ENCODE data around the gene ST7L. TPM values are rescaled to one million over a fixed set of nuclear protein-coding genes. Genes with fewer than 3 reads are reported as not detected.

Gene ST7L
- total RNA-seq, 1 experiment from 2014 or later, result 17.5 TPM

DNA sequence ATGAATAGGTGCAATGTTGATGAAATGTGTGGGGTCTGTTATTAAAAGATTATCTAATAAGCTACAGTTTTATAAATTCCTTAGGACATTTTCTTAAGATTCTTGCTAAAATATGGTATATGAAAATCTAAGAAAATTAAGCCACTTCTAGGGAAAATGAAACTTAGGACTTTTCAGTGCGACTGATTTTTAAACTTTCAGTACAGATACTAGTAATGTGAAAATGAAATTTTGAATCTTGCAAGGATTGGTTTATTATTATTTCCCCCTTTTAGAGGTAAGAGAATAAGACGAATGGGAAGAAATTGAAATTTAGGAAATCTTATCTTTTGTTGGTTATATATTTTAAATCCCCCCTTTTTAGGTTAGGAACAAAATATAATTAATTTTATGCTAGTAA is 17.1 kb upstream of the ST7L start:
- ATAC-seq, result no peak
- Histone ChIP-seq H3K9ac (ENCODE audit: low read length) (no peak overlapping the region), H3K4me2 (ENCODE audit: low read length) (peak overlapping the region; percentile 42; the same call in 1 of the 2 replicates), H3K36me3 (ENCODE audit: low read depth, low read length) (peaks cover 9% of the 10 kb centered on the region; the same call in 1 of the 2 replicates), H3K9me2 (replicated peaks; ENCODE audit: low read length) (no peaks in the 10 kb centered on the region), H4K20me1 (ENCODE audit: low read length) (peaks cover 65% of the 10 kb centered on the region), H3K4me3 (ENCODE audit: low read length) (no peak overlapping the region), H3K27ac (ENCODE audit: low read length) (no peak overlapping the region), H3K4me1 (ENCODE audit: insufficient read depth, low read length) (peaks cover 28% of the 10 kb centered on the region), H3K27me3 (ENCODE audit: low read length) (no peaks in the 10 kb centered on the region), H3F3A (ENCODE audit: low read length, unreplicated experiment) (peaks cover 8% of the 10 kb centered on the region), H3K9me3 (ENCODE audit: low read length) (no peaks in the 10 kb centered on the region), H2AFZ (ENCODE audit: low read length) (no peak overlapping the region), H3K79me2 (ENCODE audit: low read length) (peaks cover 85% of the 10 kb centered on the region)
- TF ChIP-seq, protein P1, sequence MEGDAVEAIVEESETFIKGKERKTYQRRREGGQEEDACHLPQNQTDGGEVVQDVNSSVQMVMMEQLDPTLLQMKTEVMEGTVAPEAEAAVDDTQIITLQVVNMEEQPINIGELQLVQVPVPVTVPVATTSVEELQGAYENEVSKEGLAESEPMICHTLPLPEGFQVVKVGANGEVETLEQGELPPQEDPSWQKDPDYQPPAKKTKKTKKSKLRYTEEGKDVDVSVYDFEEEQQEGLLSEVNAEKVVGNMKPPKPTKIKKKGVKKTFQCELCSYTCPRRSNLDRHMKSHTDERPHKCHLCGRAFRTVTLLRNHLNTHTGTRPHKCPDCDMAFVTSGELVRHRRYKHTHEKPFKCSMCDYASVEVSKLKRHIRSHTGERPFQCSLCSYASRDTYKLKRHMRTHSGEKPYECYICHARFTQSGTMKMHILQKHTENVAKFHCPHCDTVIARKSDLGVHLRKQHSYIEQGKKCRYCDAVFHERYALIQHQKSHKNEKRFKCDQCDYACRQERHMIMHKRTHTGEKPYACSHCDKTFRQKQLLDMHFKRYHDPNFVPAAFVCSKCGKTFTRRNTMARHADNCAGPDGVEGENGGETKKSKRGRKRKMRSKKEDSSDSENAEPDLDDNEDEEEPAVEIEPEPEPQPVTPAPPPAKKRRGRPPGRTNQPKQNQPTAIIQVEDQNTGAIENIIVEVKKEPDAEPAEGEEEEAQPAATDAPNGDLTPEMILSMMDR (conservative IDR thresholded peaks at IDR 0.05; ENCODE audit: low read depth, low read length), result no peak
- TF ChIP-seq EZH2phosphoT487 (IDR thresholded peaks at IDR 0.05; ENCODE audit: borderline replicate concordance, low read length) (no peak), EZH2 (IDR thresholded peaks at IDR 0.05; ENCODE audit: low read length, unreplicated experiment) (no peak)
- ChIA-PET POLR2A (ENCODE audit: unreplicated experiment) (no interaction called here), CTCF (no interaction called here)
- intact Hi-C loops (cut with micrococcal nuclease), result loop anchor here (5.0 kb wide), 1 partner anchor 36 kb away; the partner anchor contains the start of gene MOV10
- BruUV-seq (replicated peaks), result no TSS peak
- DNase-seq, result no peak

DNA sequence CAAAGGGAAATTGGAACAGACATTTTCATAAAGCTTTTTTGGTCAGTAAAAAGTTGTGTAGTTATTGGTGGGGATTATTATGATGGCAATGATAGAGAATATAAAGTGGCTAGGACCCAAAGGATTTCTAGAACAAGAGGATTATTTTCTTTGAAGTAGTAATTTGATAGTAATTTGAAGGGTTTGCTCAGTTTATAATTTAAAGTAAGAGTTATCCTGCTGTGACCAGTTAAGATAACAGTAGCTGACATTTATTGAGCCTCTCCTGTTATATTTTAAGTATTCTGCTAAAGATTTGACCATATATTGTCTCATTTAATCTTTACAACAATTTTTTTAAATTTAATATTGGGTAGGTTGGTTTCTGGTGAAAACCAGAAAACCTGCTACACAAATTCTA is 15.4 kb upstream of the ST7L start:
- Histone ChIP-seq H3K27ac (ENCODE audit: low read length) (no peak overlapping the region), H3K79me2 (ENCODE audit: low read length) (peaks cover 98% of the 10 kb centered on the region), H3K4me1 (ENCODE audit: insufficient read depth, low read length) (peaks cover 28% of the 10 kb centered on the region), H3K9me2 (replicated peaks; ENCODE audit: low read length) (no peaks in the 10 kb centered on the region), H3K9ac (ENCODE audit: low read length) (no peak overlapping the region), H3K9me3 (ENCODE audit: low read length) (no peaks in the 10 kb centered on the region), H3K36me3 (ENCODE audit: low read depth, low read length) (peaks cover 11% of the 10 kb centered on the region; the same call in 1 of the 2 replicates), H2AFZ (ENCODE audit: low read length) (no peak overlapping the region), H3K4me3 (ENCODE audit: low read length) (no peak overlapping the region), H3K4me2 (ENCODE audit: low read length) (no peak overlapping the region), H4K20me1 (ENCODE audit: low read length) (peaks cover 75% of the 10 kb centered on the region), H3K27me3 (ENCODE audit: low read length) (no peaks in the 10 kb centered on the region), H3F3A (ENCODE audit: low read length, unreplicated experiment) (peaks cover 8% of the 10 kb centered on the region)
- POLR2A ChIA-PET (ENCODE audit: unreplicated experiment), result interaction anchor here (0.7 kb wide), 1 partner anchor 1537 kb away, joined by 7 read pairs; no protein-coding TSS in a partner anchor
- TF ChIP-seq EZH2phosphoT487 (IDR thresholded peaks at IDR 0.05; ENCODE audit: borderline replicate concordance, low read length) (no peak), EZH2 (IDR thresholded peaks at IDR 0.05; ENCODE audit: low read length, unreplicated experiment) (no peak)
- TF ChIP-seq, protein P1 (conservative IDR thresholded peaks at IDR 0.05; ENCODE audit: low read depth, low read length), result no peak
- CTCF ChIA-PET, result no interaction called here
- intact Hi-C loops (cut with micrococcal nuclease), result no loop called here
- no peak for DNase-seq
- no TSS peak for BruUV-seq (replicated peaks)
- no peak for ATAC-seq

DNA sequence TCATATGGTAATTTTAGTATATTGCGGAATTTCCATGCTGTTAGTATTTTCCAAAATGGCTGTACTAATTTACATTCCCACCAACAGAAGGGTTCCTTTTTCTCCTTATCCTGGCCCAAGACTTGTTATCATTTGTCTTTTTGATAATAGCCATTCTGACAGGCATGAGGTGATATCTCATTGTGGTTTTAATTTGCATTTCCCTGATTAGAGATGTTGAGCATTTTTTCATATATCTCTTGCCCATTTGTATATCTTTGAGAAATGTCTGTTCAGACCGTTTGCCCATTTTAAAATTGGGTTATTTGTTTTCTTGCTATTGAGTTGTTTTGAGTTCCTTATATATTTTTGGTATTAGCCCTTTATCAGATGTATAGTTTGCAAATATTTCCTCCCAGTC is 14.7 kb upstream of the ST7L start:
- Histone ChIP-seq H3K4me1 (ENCODE audit: insufficient read depth, low read length) (peaks cover 28% of the 10 kb centered on the region), H4K20me1 (ENCODE audit: low read length) (peaks cover 76% of the 10 kb centered on the region), H3K9ac (ENCODE audit: low read length) (no peak overlapping the region), H3K4me3 (ENCODE audit: low read length) (no peak overlapping the region), H3K4me2 (ENCODE audit: low read length) (no peak overlapping the region), H2AFZ (ENCODE audit: low read length) (no peak overlapping the region), H3F3A (ENCODE audit: low read length, unreplicated experiment) (peaks cover 8% of the 10 kb centered on the region), H3K9me2 (replicated peaks; ENCODE audit: low read length) (no peaks in the 10 kb centered on the region), H3K79me2 (ENCODE audit: low read length) (peaks cover 99% of the 10 kb centered on the region), H3K9me3 (ENCODE audit: low read length) (no peaks in the 10 kb centered on the region), H3K27me3 (ENCODE audit: low read length) (no peaks in the 10 kb centered on the region), H3K27ac (ENCODE audit: low read length) (no peak overlapping the region), H3K36me3 (ENCODE audit: low read depth, low read length) (peaks cover 11% of the 10 kb centered on the region; the same call in 1 of the 2 replicates)
- intact Hi-C loops (cut with micrococcal nuclease), result no loop called here
- ATAC-seq (no peak), DNase-seq (no peak)
- ChIA-PET CTCF (no interaction called here), POLR2A (ENCODE audit: unreplicated experiment) (no interaction called here)
- BruUV-seq (replicated peaks), result no TSS peak
- TF ChIP-seq EZH2phosphoT487 (IDR thresholded peaks at IDR 0.05; ENCODE audit: borderline replicate concordance, low read length) (no peak), EZH2 (IDR thresholded peaks at IDR 0.05; ENCODE audit: low read length, unreplicated experiment) (no peak)
- TF ChIP-seq, protein P1 (conservative IDR thresholded peaks at IDR 0.05; ENCODE audit: low read depth, low read length), result no peak

All from PC-3 (cell line).